A549 (cell line): ENCODE measurements around the gene FHAD1. TPM values are rescaled to one million over a fixed set of nuclear protein-coding genes. Genes with fewer than 3 reads are reported as not detected.

Source experiments
- ATAC-seq, 2 experiments: fragments of 200-7000 bp in 1 of 2; fragments of >200 bp in 1 of 2; cut with Nextera tagmentation in 1 of 2; cut with Tn5 transposase in 1 of 2; 3 replicates each; pipeline versions ENCODE4 v1.8.0 to v1.9.1; 2018 to 2020; ENCODE audit warnings: mild to moderate bottlenecking in 1 of 2, moderate library complexity in 1 of 2
- CTCF ChIA-PET: fragments of 300-600 bp; sonication (Branson Sonifier 250); formaldehyde crosslinking; extraction: SDS; loops from one replicate; lab custom pipeline; 2021; ENCODE audit warnings: antibody characterized with exemption, inconsistent platforms; lab: Yijun Ruan, JAX
- POLR2A ChIA-PET: fragments of 350-600 bp; formaldehyde crosslinking; extraction: SDS; loops from one replicate; lab custom pipeline; 2021; ENCODE audit warnings: antibody characterized with exemption, inconsistent platforms; lab: Yijun Ruan, JAX
- DNase-seq, 2 experiments: peaks; one replicate each; pipeline versions ENCODE4 v3.0.0 to v3.0.0-alpha.2; 2011 to 2016; ENCODE audit warnings: low read depth in 1 of 2, low spot score in 1 of 2
- FAIRE-seq: peaks from 2 replicates; lab custom pipeline; 2011; peaks lifted over from hg19 to GRCh38; lab: Jason Lieb, UNC
- H3K27ac ChIP-seq, 2 experiments: fragments of >200 bp; sonication (Bioruptor Twin); formaldehyde crosslinking; 3 replicates each; pipeline ENCODE4 v1.5.1; 2016 to 2017
- H3K4me1 ChIP-seq: fragments of >200 bp; sonication (Bioruptor Twin); formaldehyde crosslinking; 3 replicates; pipeline ENCODE4 v1.6.1; 2016
- H3K4me2 ChIP-seq: fragments of >200 bp; sonication (Bioruptor Twin); formaldehyde crosslinking; 3 replicates; pipeline ENCODE4 v1.6.1; 2016
- H3K4me3 ChIP-seq: fragments of >200 bp; sonication (Bioruptor Twin); formaldehyde crosslinking; 3 replicates; pipeline ENCODE4 v1.5.1; 2016
- H3K9me3 ChIP-seq: fragments of >200 bp; sonication (Bioruptor Twin); formaldehyde crosslinking; 3 replicates; pipeline ENCODE4 v1.6.1; 2016
- BCL3 ChIP-seq: fragments of >200 bp; sonication (Bioruptor Twin); formaldehyde crosslinking; IDR thresholded peaks from 3 replicates; pipeline ENCODE4 v1.6.1; 2016
- CBX8 ChIP-seq: fragments of 200-600 bp; sonication (generic); IDR thresholded peaks from 2 replicates; pipeline ENCODE4 v1.6.1; 2016
- CHD2 ChIP-seq: fragments of 150-350 bp; IDR thresholded peaks from 2 replicates; pipeline ENCODE4 v1.6.1; 2014; ENCODE audit warnings: low read length; ENCODE audit not compliant: partially characterized antibody
- EHMT2 ChIP-seq: fragments of 200-600 bp; sonication (generic); IDR thresholded peaks from 2 replicates; pipeline ENCODE4 v1.6.1; 2016; ENCODE audit warnings: antibody characterized with exemption, low read depth, mild to moderate bottlenecking, moderate library complexity
- ESRRA ChIP-seq: fragments of 150-350 bp; IDR thresholded peaks from 2 replicates; pipeline ENCODE4 v1.6.1; 2014; ENCODE audit warnings: mild to moderate bottlenecking, low read length, borderline replicate concordance
- FOSB ChIP-seq: fragments of 250-450 bp; sonication (Bioruptor Pico); IDR thresholded peaks from 2 replicates; pipeline ENCODE4 v1.5.0; 2020; ENCODE audit warnings: mild to moderate bottlenecking, moderate library complexity
- FOSL2 ChIP-seq, 2 experiments: fragments of 450-650 bp in 1 of 2; fragments of >200 bp in 1 of 2; sonication (Bioruptor Twin) in 1 of 2; formaldehyde crosslinking; IDR thresholded peaks; 2 replicates each; pipeline versions ENCODE4 v1.5.0 to v1.6.1; 2016 to 2020; ENCODE audit warnings: mild to moderate bottlenecking in 1 of 2, moderate library complexity in 1 of 2
- PHF8 ChIP-seq: fragments of 200-600 bp; sonication (generic); IDR thresholded peaks from 2 replicates; pipeline ENCODE4 v1.6.1; 2016; ENCODE audit warnings: low read depth, mild to moderate bottlenecking, antibody characterized with exemption, moderate library complexity, borderline replicate concordance
- POLR2A ChIP-seq: IDR thresholded peaks from 2 replicates; pipeline ENCODE4 v1.6.1; 2012; ENCODE audit warnings: mild to moderate bottlenecking, low read length
- RARB ChIP-seq: fragments of 250-450 bp; sonication (Bioruptor Pico); IDR thresholded peaks from 2 replicates; pipeline ENCODE4 v1.8.0; 2021; ENCODE audit warnings: mild to moderate bottlenecking, moderate library complexity
- RNF2 ChIP-seq: fragments of 200-600 bp; sonication (generic); IDR thresholded peaks from 2 replicates; pipeline ENCODE4 v1.6.1; 2016; ENCODE audit warnings: low read depth, mild to moderate bottlenecking, antibody characterized with exemption, moderate library complexity, borderline replicate concordance
- TFCP2L1 ChIP-seq: fragments of 250-450 bp; sonication (Bioruptor Pico); IDR thresholded peaks from 2 replicates; pipeline ENCODE4 v1.5.0; 2021; ENCODE audit warnings: mild to moderate bottlenecking
- ZFP36 ChIP-seq: fragments of 450-650 bp; IDR thresholded peaks from 2 replicates; pipeline ENCODE4 v1.6.1; 2014; ENCODE audit warnings: borderline replicate concordance; ENCODE audit not compliant: partially characterized antibody
- ZSCAN20 ChIP-seq: fragments of 250-450 bp; sonication (Bioruptor Pico); IDR thresholded peaks from 2 replicates; pipeline ENCODE4 v1.8.0; 2022; ENCODE audit warnings: mild to moderate bottlenecking, moderate library complexity
- WGBS: methylation state at CpG from one replicate; pipeline ENCODE4 v1.1.6; 2017; ENCODE audit errors: missing lambda C conversion rate; 5-methylcytosine and 5-hydroxymethylcytosine counted together
- polyA plus RNA-seq, 4 experiments: library from polyadenylated mRNA; depleted of rRNA in 3 of 4; stranded (reverse); fragments of >200 nt; fragmentation: RNase III in 1 of 4; extraction: RNeasy Plus Mini Kit Qiagen cat#74134 plus additional on column Dnase treatment in 1 of 4; gene quantifications; 2 replicates in 3 of 4; 3 replicates in 1 of 4; pipeline ENCODE4 v1.2.3, GENCODE V29; 2011 to 2017
- TF ChIP-seq, protein P1 (sequence below): fragments of >200 bp; sonication (Bioruptor Twin); formaldehyde crosslinking; IDR thresholded peaks from 3 replicates; pipeline ENCODE4 v1.5.1; 2016

FHAD1 gene
- polyA plus RNA-seq, 2 of the 4 experiments (the other 2 are of a cell fraction), result 0.31 to 0.32 TPM

- POLR2A ChIA-PET, result no interaction called here
- FAIRE-seq, result no peak
- no peak for TF ChIP-seq FOSL2 (IDR thresholded peaks at IDR 0.05)
- no peak for TF ChIP-seq FOSL2 (CRISPR knock-in tag; IDR thresholded peaks at IDR 0.05)
- TF ChIP-seq RARB (CRISPR knock-in tag), result no peak
- TF ChIP-seq RNF2, result no peak
- TF ChIP-seq CBX8, result no peak
- no peak for TF ChIP-seq BCL3
- no peak for TF ChIP-seq PHF8
- no peak for TF ChIP-seq TFCP2L1 (CRISPR knock-in tag)
- TF ChIP-seq CHD2, result no peak
- TF ChIP-seq, protein P1, sequence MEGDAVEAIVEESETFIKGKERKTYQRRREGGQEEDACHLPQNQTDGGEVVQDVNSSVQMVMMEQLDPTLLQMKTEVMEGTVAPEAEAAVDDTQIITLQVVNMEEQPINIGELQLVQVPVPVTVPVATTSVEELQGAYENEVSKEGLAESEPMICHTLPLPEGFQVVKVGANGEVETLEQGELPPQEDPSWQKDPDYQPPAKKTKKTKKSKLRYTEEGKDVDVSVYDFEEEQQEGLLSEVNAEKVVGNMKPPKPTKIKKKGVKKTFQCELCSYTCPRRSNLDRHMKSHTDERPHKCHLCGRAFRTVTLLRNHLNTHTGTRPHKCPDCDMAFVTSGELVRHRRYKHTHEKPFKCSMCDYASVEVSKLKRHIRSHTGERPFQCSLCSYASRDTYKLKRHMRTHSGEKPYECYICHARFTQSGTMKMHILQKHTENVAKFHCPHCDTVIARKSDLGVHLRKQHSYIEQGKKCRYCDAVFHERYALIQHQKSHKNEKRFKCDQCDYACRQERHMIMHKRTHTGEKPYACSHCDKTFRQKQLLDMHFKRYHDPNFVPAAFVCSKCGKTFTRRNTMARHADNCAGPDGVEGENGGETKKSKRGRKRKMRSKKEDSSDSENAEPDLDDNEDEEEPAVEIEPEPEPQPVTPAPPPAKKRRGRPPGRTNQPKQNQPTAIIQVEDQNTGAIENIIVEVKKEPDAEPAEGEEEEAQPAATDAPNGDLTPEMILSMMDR, result no peak
- no peak for TF ChIP-seq FOSB (CRISPR knock-in tag)
- no peak for TF ChIP-seq ESRRA
- TF ChIP-seq EHMT2, result no peak
- 87% methylated on average over 6 of the region's 6 CpGs for WGBS
- Histone ChIP-seq H3K4me3 (no peak overlapping the region), H3K4me1 (peaks cover 43% of the 10 kb centered on the region), H3K27ac (peak overlapping the region in 1 of 2 experiments; percentile 72; a peak in 1 of 6 replicates), H3K4me2 (no peak overlapping the region), H3K9me3 (no peaks in the 10 kb centered on the region)
- DNase-seq, result no peak
- CTCF ChIA-PET, result interaction anchor here (4.1 kb wide), 1 partner anchor 55 kb away, joined by 24 read pairs; the partner anchor contains the start of gene TMEM51
- ATAC-seq, result no peak
Measured at GRCh38 chr1:15207829-15208429, 39.1 kb upstream of the FHAD1 start.

- CTCF ChIA-PET, result interaction anchor here (1.0 to 1.5 kb wide), 4 partner anchors 8 to 58 kb away, joined by 3 to 5 read pairs (median 4); no protein-coding TSS in a partner anchor
- no peak for ATAC-seq
- H3K4me2 ChIP-seq, result no peak overlapping the region
Measured at GRCh38 chr1:15210651-15211375, 36.2 kb upstream of the FHAD1 start.

DNA sequence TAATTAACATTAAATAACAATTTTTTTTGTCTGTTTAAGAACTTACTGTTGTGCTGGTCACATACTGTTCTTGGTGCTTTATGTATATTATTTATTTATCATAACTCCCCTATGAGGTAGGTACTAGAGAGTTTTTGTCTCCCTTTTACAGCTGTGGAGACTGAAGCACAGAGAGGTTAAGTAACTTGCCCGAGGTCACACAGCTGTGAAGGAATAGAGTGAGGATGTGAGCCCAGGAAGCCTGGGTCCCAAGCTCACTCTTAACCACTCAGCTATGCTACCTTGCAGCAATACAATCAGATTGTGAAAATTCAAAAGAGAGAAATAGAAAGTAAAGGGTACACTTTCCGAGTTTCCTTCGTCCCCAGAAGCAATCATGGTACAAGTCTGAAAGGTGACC is 35.6 kb upstream of the FHAD1 start:
- Histone ChIP-seq H3K4me1 (peaks cover 32% of the 10 kb centered on the region), H3K4me2 (no peak overlapping the region)
- TF ChIP-seq ZFP36, result peak; percentile 34
- no peak for TF ChIP-seq BCL3
- no peak for TF ChIP-seq POLR2A
- TF ChIP-seq, all 56 proteins: peak for 1
- ATAC-seq, result no peak
- Histone ChIP-seq H3K9me3 (no peaks in the 10 kb centered on the region), H3K4me3 (no peak overlapping the region), H3K27ac (no peak overlapping the region)
- WGBS, result 89% methylated on average over 3 of the region's 3 CpGs
- POLR2A ChIA-PET, result interaction anchor here (0.7 kb wide), 1 partner anchor 56 kb away, joined by 4 read pairs; no protein-coding TSS in a partner anchor
- FAIRE-seq, result no peak
- CTCF ChIA-PET, result interaction anchor here (1.0 kb wide), 1 partner anchor 53 kb away, joined by 3 read pairs; no protein-coding TSS in a partner anchor
- no peak for DNase-seq

More at GRCh38 chr1:15210651-15211375, 36.2 kb upstream of the FHAD1 start:
- whole genome bisulfite sequencing, result 82% methylated on average over 7 of the region's 7 CpGs
- FAIRE-seq (no peak), DNase-seq (no peak)
- peaks cover 38% of the 10 kb centered on the region for H3K4me1 ChIP-seq
- TF ChIP-seq ZSCAN20, result no peak
- H3K9me3 ChIP-seq, result no peaks in the 10 kb centered on the region
- POLR2A ChIA-PET, result interaction anchor here (0.7 kb wide), 1 partner anchor 56 kb away, joined by 4 read pairs; no protein-coding TSS in a partner anchor
- no peak overlapping the region for H3K4me3 ChIP-seq
- no peak overlapping the region for H3K27ac ChIP-seq
